ENCODE results near the gene DDX41. TPM values are rescaled to one million over a fixed set of nuclear protein-coding genes. Genes with fewer than 3 reads are reported as not detected.

The DDX41 gene
- total and polyA plus RNA-seq, 2 of the 13 experiments (the other 11 are each of a cell fraction or from before 2014, with no cell fraction given): 62.8 to 105 TPM

- TF ChIP-seq ARNT2 (CRISPR knock-in tag; IDR thresholded peaks at IDR 0.05; ENCODE audit: low read depth) (0 out of 2 replicates have a peak, but pooled peaks have one; percentile 46), BCL3 (CRISPR knock-in tag; IDR thresholded peaks at IDR 0.05) (0 out of 2 replicates have a peak, but pooled peaks have one; percentile 68), CCDC6 (CRISPR knock-in tag; IDR thresholded peaks at IDR 0.05) (0 out of 2 replicates have a peak, but pooled peaks have one; percentile 38), KLF9 (CRISPR knock-in tag; IDR thresholded peaks at IDR 0.05; ENCODE audit: low read depth) (no peak), ONECUT2 (CRISPR knock-in tag; IDR thresholded peaks at IDR 0.05) (no peak), PATZ1 (CRISPR knock-in tag; IDR thresholded peaks at IDR 0.05) (peak; percentile 92), SAFB2 (CRISPR knock-in tag; IDR thresholded peaks at IDR 0.05; ENCODE audit: borderline replicate concordance, low read depth) (0 out of 2 replicates have a peak, but pooled peaks have one; percentile 18), ZNF841 (CRISPR knock-in tag; IDR thresholded peaks at IDR 0.05; ENCODE audit: borderline replicate concordance) (no peak), KDM2A (CRISPR knock-in tag; IDR thresholded peaks at IDR 0.05; ENCODE audit: borderline replicate concordance, low read depth) (no peak), HIC2 (CRISPR knock-in tag; IDR thresholded peaks at IDR 0.05; ENCODE audit: low read depth) (no peak), MZF1 (CRISPR knock-in tag; IDR thresholded peaks at IDR 0.05; ENCODE audit: borderline replicate concordance) (no peak), UBTF (CRISPR knock-in tag; IDR thresholded peaks at IDR 0.05) (peak; percentile 36; the same call in 1 of the 2 replicates), TBX2 (CRISPR knock-in tag; IDR thresholded peaks at IDR 0.05; ENCODE audit: borderline replicate concordance) (no peak), AKNA (CRISPR knock-in tag; IDR thresholded peaks at IDR 0.05; ENCODE audit: borderline replicate concordance) (no peak)
Observed at GRCh38 chr5:177472460-177473442, 44.0 kb downstream of the DDX41 start (continued).

Data from HepG2 (cell line).